HuH-7.5 (cell line): Measurements from ENCODE around the gene SLC25A27.
"Not testable (repeated sequence)": the region's sequence is repeated elsewhere in the genome, so short reads cannot be mapped to it uniquely, and the experiment has no call there.

Experiments
- DNase-seq: peaks from one replicate; pipeline ENCODE4 v3.0.0; 2011; ENCODE audit warnings: low spot score

Gene SLC25A27, protein sequence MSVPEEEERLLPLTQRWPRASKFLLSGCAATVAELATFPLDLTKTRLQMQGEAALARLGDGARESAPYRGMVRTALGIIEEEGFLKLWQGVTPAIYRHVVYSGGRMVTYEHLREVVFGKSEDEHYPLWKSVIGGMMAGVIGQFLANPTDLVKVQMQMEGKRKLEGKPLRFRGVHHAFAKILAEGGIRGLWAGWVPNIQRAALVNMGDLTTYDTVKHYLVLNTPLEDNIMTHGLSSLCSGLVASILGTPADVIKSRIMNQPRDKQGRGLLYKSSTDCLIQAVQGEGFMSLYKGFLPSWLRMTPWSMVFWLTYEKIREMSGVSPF

DNA sequence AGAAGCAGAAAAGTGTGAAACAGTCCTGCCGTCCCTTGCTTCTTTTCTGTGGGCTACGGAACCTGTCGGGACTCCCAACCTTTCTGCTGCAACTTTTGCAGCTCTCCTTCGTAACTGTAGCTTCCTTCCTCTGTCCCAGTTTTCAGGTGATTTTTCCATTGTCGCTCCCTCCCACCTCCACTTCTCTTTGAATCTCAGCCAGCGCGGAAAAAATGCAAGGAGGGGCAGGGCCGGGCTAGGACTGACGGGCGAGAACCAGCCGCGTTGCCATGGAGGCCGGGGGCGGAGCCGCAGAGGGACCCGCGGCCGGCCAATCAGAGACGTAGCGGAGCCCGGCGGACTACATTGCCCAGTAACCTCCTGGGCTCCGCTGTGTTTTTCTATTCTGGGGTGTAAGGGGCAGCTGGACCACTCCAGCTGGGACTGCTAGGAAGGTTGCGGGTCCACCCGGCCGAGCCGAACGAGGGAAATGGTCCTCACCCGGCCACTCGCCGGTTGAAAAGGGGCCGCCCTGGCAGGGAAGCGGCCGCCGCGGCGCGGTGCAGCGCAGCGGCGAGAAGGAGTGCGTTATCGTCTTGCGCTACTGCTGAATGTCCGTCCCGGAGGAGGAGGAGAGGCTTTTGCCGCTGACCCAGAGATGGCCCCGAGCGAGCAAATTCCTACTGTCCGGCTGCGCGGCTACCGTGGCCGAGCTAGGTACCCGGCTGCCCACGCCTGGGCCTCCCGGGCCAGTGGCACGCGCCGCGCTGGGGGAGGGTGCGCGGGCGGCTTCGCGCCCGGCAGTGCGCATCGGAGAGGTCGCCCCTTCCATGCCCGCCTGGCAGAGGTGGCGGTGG, at the start of gene SLC25A27, which contains the start of gene CYP39A1:
SLC25A27 (plus strand) TSS at position 373 of the 836 bp plus-strand sequence; CDS start at position 591, 218 bp downstream.
CYP39A1 (minus strand) TSS at position 216 of the 836 bp plus-strand sequence. CDS start 236 bp downstream, outside the sequence.
- DNase-seq, result peak; percentile 57

DNA sequence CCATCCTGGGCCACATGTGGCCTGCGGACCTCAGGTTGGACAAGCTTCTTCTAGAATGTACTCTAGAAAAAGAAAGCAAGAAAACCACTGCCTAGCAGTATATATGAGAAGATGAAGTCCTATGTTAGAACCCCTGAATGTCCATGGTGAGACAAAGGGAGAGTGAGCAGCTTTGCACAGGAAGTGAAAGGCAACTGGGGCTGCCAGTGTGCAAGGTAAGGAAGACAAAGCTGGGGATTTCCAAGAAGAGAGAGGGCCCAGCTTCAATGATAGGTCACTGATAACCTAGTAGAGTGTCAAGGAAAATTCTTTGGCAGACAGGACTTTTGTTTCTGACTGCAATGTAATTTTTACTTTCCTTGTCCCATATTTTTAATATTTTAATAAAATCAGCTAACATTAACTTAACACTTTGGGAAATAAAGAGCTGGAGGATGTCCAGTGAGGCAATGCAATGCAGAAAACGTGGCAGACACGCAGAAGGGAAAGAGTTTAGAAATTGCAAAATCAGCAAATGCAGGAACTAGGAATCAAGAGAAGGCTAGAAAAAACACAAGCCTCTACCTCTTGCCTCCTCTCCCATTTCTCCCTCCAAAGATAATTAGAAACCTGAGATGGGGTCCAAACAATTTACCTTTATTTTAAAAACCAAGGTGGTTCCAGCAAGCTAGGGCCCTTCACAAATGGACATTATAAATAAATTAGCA, 47.5 kb upstream of the SLC25A27 start:
- no peak for DNase-seq

DNA sequence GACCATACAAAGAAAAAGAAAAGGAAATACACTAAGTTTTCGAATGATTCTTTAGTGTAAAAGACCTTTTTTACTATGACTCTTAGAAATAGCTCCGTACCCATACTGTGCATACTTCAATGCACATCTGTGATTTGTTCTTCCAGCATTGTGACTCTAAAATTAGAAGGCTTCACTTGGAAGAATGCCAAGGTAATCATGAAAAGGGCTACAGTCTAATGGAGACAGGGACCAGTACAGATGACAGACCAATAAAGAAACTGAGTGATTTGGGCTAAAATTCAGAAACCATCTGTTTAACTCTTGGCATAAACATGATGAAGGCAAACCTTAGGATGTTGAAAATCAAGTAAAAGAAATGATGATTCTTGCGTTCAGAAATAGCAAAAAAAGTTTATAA, 46.4 kb upstream of the SLC25A27 start:
- no peak for DNase-seq

DNA sequence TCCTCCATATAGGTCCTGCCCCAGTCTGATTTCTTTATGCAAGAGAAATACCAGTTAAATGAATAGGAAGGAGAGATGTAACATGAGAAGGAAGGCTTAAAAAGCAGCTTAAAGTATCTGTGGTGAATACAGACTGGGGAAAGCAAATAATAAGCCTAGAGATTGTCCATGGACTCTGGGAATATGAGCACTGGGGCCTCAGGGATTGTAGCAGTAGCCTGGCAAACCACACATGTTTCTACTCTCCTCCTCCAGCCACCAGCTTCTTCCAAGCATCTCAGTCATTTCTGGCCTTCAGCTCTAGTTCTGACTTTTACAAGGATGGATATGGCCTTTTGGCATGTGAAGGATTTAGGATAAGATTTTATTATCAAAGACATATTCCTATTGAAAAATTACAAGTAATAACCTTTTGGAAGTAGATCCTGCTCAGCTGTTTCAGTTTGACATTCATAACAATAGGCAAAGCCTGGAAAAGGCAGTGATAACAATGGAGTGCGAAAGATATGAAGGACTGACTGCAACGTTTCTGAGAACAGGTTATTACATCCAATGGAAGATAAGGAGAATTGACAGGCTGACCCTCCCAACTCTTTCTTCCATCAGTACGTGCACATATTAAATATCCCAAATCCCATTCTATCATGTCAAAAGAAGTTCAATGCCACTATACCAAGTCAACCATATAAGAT, 41.8 kb upstream of the SLC25A27 start:
- no peak for DNase-seq

DNA sequence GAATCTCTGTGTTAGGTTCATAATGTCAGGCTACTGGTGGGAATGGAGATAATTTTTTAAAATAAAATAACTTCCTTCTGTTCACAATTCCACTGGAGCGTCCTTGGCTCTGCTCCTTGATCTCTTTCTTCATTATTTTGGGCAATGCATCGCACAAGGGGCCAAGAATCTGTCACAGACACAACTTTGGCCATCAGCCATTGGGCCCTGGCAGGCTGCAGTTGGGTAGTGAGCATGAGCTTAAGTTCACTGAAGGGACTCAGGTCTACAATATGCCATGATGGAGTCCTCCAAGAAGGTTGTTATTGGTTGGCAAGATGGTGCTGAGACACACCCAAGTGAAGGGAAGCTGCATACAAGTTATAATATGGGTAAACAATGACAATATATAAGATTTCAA, 40.1 kb upstream of the SLC25A27 start:
- no peak for DNase-seq

DNA sequence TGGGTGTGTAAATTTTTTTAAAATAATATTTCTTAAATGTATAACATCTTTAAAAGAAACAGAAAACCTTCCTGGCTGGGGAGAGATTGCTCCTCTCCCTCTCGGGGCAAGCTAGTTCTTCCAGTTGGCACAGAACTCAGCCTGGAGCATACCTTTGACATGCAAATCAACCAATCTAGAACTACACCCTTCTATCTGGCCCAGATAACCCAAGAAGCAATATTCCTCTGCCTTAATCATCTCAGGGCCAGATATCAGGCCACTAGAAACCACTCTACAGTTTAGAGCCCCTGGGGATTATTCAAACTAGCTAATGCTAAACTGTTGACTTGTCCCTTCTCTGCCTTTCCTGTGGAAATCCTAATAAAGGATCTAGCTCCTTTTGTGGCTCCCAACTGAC, 34.0 kb upstream of the SLC25A27 start:
- no peak for DNase-seq

DNA sequence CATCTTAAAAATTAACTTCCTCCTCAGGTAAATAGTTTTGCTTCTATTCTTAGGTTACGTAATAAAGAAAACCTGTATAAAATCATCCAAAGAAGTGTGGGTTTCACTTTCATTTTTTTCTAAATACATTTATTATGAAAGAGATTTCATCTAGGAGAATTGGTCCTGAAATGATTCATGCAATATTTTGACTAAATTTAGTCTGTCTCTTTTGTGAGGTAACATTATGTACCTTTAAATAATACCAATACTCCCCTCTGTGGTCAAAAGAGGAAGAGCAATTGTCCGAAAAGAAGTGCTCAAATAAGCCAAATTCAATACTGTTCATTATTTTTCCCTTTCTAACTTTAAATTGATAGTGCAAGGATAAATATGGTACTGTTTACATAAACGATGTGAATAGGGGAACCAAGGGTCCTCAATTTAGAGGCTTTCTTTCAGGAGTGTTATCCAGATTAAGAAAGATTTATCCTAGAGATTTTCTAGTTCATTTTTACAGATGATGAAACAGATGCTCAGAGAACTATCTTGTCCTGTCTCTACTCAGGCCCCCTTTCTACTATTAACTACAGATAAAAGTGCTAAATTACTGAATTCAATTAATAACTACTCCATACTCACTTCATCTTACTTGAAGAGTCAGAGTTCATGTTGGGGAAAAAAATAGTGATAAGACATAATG, 26.4 kb upstream of the SLC25A27 start:
- no peak for DNase-seq

DNA sequence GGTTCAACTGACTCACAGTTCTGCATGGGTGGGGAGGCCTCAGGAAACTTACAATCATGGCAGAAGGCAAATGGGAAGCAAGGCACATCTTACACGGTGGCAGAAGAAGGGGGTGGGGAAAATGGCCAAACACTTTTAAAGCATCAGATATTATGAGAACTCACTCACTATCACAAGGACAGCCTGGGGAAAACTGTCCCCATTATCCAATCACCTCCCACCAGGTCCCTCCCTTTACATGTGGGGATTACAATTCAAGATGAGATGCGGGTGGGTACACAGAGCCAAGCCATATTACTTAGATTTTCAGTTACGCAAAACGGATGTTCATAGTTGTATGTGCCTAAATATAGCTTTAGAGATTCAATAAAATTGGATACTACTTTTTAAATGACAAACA, 25.8 kb upstream of the SLC25A27 start:
- no peak for DNase-seq

DNA sequence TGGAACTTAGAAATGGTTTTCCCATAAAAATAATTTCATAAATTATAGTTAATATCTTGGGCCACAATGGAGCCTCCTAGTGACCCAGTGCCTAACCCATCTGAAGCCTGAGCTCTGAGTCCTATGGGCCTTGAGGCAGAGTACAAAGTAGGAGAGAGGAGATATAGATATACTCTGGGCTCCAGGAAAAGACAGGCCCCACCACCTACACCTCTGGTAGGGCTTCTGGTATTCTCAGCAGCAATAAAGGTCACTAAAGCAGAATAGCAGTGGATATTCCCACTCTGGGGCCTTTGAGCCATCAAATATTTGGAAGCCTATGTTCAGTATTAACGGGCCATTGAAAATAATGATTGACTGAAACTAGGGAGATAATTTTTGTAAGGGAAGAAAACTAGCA, 24.3 kb upstream of the SLC25A27 start:
- DNase-seq, result no peak

DNA sequence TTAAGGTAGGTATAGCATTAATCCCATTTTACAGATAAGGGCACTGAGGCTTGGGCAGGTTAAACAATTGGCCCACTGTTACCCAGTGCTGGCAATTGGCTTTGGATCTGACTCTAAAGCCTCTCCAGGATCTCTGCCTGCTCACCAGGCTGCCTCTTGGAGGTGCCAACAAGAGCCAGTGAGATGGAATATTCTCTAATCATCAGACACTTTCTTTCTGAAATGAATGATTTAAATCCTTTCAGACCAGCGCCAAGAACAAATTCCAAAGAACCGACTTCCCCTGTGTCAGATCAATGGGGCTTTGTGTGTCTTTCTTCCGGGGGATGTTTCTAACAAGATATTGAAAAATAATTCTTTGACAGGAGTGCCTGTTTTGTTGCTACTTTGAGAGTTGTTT, 23.8 kb upstream of the SLC25A27 start:
- no peak for DNase-seq

DNA sequence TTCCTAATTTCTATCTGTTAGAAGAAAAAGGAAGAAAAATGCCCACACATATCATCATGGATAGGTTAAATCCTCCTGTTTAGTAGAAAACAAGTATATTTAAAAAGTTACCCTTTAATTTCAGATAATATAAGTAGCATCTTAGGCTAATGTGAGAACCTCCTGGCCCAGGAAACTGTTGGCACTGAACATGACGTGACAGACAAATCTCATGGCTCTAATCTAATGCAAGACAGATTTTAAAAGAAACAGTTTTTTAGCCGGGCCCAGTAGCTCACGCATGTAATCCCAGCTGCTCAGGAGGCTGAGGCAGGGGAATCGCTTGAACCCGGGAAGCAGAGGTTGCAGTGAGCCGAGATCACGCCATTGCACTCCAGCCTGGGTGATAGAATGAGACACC, 23.1 kb upstream of the SLC25A27 start:
- DNase-seq, result no peak

DNA sequence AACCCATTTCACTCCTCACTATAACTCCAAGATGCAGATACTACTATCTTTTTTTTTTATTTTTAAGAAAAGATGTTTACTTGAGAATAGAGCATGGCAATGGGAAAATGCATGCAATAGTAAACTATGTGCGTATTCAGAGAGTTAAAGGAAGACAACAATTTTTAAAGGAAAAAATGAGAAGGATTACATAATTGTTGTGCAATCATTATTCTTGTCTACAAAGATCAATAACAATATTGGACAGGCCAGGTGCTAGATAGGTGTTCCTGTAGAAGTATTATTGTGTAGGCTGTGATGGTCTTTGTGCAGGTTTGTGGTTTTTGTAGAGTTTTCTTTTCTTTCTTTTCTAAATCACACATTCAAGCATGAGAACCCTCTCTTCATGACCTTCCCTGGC, 20.7 kb upstream of the SLC25A27 start:
- no peak for DNase-seq

DNA sequence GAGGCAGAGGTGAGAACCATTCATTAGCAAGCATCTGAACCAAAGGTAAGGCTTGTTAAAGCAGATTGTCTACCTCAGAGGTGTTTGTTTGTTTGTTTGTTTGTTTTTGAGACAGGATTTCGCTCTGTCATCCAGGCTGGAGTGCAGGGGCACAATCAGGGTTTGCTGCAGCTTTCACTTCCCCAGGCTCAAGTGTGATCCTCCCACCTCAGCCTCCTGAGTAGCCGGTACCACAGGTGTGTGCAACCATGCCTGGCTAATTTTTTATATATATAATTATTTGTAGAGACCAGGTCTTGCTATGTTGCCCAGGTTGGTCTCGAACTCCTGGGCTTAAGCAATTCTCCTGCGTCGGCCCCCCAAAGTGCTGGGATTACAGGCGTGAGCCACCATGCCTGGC, 17.3 kb upstream of the SLC25A27 start:
- DNase-seq, result no peak

DNA sequence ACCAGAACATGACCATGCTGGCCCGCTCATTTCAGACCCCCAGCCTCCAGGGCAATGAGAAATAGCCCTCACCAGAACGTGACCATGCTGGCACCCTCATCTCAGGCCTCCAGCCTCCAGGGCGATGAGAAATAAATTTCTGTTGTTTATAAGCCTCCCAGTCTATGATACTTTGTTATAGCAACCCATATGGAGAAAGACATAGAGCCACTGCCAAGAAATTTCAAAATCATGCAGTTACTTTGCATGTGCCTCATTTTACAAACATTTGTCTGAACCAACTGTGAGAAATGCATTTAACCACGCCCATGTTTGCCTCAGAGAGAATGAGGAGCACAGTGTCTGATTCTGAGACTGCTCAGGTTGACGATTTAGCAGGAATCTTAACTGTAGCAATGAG, 15.6 kb upstream of the SLC25A27 start:
- no peak for DNase-seq

DNA sequence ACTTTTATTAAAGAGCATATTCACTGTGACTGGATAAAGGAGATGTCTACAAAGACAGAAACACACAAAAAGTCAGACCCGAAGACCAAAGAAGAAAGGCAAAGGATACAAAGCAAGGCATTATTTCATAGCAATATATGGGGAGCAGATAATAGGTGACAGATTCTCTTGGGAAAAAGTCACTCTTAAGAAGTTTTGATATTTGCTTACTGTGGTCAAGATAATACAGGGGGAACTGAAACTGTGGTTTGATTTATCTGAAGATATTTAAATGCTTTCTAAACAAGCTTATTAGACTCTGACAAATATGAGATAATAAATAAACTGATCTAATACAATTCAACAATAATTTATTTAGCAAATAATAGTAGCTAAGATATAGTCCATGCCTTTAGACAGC, 14.8 kb upstream of the SLC25A27 start:
- no peak for DNase-seq

DNA sequence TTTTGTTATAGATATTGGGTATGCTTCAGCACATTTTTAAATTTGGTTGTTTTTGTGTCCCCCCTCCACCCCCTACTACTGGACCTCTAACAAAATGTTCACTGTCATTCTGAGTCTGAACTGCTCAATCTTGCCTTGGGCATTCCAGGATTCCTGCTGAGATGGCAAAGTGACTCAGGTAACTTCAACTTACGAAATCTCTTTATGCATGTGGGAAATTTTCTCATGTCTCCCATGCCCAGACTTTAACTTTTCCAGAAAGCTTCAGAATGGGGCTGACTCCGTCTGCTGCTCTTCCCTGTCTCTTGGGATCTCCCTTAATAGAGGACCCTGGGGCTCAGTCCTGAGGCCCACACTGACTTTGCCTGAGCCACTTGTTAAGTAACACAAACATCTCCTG, 14.1 kb upstream of the SLC25A27 start:
- no peak for DNase-seq

DNA sequence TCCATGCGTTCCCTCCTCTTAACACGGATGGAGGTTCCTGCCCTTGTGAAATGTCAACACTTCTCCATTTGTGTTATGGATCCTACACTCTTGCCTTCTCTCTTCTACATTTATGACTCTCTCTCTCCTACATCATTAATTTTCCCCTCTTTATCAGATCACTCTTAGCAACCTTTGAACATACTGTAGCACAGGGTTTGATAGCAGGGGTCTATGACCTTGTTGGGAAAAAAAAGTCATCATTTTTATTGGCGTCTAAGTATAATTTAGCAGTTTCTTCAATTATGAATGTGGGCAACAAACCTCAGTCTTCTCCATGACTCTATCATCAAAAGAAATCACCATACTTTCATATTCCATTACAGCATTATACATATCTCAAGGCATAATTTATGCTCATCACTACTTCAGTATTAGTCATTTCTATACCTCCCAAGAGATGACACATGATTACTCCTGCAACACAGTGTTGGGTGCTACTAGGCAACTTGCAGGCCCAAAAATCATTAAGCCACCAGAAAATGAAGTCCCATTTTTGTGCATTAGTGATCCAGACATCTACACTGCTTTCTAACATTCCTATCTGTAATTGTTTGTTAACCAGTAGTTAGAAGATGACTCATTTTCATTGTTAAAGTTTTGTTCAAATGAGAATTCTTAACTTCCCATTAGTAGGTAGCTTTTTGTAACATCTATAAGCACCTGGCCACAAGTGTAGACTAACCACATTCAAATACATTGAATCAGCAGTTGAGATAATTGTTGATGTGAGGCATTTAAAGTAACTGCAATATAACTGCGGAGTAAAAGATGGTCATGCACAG, 9.6 kb upstream of the SLC25A27 start:
- no peak for DNase-seq

DNA sequence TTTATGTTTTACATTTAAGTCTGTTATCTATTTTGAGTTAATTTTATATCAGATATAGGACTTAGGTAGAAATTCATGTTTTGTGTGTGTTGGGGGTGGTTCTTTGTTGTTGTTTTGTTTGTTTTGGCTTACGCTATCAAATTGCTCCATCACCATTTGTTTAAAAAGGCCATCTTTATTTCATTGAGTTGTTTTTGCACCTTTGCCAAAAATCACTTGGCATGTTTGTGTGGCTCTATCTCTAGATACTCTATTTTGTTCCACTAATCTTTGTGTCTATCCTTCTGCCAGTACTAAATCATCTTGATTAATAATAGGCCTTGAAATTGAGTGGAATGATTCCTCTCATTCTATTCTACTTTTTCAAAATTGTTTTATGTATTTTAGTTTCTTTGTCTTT, 7.5 kb upstream of the SLC25A27 start:
- no peak for DNase-seq

DNA sequence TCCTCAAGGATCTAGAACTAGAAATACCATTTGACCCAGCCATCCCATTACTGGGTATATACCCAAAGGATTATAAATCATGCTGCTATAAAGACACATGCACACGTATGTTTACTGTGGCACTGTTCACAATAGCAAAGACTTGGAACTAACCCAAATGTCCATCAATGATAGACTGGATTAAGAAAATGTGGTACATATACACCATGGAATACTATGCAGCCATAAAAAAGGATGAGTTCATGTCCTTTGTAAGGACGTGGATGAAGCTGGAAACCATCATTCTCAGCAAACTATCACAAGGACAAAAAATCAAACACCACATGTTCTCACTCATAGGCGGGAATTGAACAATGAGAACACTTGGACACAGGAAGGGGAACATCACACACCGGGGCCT, 4.7 kb upstream of the SLC25A27 start:
- not testable (repeated sequence) for DNase-seq

DNA sequence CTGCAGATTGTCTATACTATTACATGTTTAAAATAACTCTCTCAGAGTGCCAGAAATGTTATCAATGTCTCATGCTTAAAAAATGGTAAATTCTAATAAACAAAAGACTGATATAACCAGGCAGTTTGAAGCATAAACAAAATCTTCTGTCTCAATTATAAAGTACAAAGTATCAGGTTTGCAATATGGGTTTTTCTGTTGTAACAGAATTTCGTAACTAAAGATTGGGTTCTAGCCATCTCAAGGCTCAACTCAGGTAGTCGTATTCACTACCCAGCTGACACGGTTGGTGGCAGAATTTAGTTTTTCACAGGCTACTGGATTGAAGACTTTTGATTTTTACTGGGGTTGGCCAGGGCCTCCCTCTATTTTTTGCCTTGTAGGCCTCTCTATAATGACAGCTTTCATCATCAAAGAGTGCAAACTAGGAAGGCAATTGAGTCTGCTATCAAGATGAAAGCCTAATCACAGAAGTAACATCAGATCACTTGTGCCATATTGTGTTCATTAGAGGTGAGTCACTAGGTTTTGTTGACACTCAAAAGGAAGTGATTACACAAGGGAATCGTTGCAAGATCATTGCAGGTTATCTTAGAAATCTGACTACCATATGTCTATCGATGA, 3.8 kb upstream of the SLC25A27 start:
- DNase-seq, result no peak
